ENCODE data around the gene ICA1. TPM values are rescaled to one million over a fixed set of nuclear protein-coding genes. Genes with fewer than 3 reads are reported as not detected.

The ICA1 gene
- total RNA-seq, 2 experiments from 2014 or later: 0.57 to 1.0 TPM

GRCh38 chr7:8136051-8136730, 125.8 kb downstream of the ICA1 start:
- POLR2A ChIA-PET: interaction anchor here (0.6 to 2.3 kb wide), 2 partner anchors 11 to 124 kb away, joined by 3 to 22 read pairs; no protein-coding TSS in a partner anchor

GRCh38 chr7:8135417-8135816, 126.5 kb downstream of the ICA1 start:
- H3K27me3 Mint-ChIP-seq: no peaks in the 10 kb centered on the region
- no peaks in the 10 kb centered on the region for H3K9me3 Mint-ChIP-seq (ENCODE audit: low read depth)
- no peak overlapping the region for H3K27ac Mint-ChIP-seq
- ATAC-seq (peak; percentile 50), DNase-seq (no peak)
- peaks cover 48% of the 10 kb centered on the region for H3K4me1 Mint-ChIP-seq
- intact Hi-C loops (cut with DNase I, micrococcal nuclease): loop anchor here (2.0 kb wide), 3 partner anchors 41 to 495 kb away; partner anchors contain the start of genes GLCCI1 (in 1 of the 2) and UMAD1 (in 1 of the 2)
- no peaks in the 10 kb centered on the region for H3K36me3 Mint-ChIP-seq (ENCODE audit: low read depth)
- POLR2A ChIA-PET: interaction anchor here (0.6 to 2.3 kb wide), 2 partner anchors 10 to 123 kb away, joined by 3 to 22 read pairs; no protein-coding TSS in a partner anchor
- CTCF ChIA-PET: interaction anchor here (0.8 kb wide), 1 partner anchor 978 kb away, joined by 3 read pairs; no protein-coding TSS in a partner anchor
- H3K4me3 Mint-ChIP-seq: no peak overlapping the region

More at GRCh38 chr7:8136051-8136730, 125.8 kb downstream of the ICA1 start:
- CTCF ChIA-PET: interaction anchor here (0.8 kb wide), 1 partner anchor 979 kb away, joined by 3 read pairs; no protein-coding TSS in a partner anchor
- no peak overlapping the region for H3K27ac Mint-ChIP-seq
- no peaks in the 10 kb centered on the region for H3K27me3 Mint-ChIP-seq
- ATAC-seq (no peak), DNase-seq (no peak)
- intact Hi-C loops (cut with DNase I, micrococcal nuclease): no loop called here
- H3K36me3 Mint-ChIP-seq (ENCODE audit: low read depth): no peaks in the 10 kb centered on the region
- H3K4me3 Mint-ChIP-seq: no peak overlapping the region
- peaks cover 44% of the 10 kb centered on the region for H3K4me1 Mint-ChIP-seq
- no peaks in the 10 kb centered on the region for H3K9me3 Mint-ChIP-seq (ENCODE audit: low read depth)

GRCh38 chr7:8134089-8134733, 127.8 kb downstream of the ICA1 start:
- intact Hi-C loops (cut with DNase I, micrococcal nuclease): loop anchor here (1.0 to 2.0 kb wide), 6 partner anchors 8 to 493 kb away; partner anchors contain the start of genes GLCCI1 (in 1 of the 2) and UMAD1 (in 1 of the 2)
- Mint-ChIP-seq H3K36me3 (ENCODE audit: low read depth) (no peaks in the 10 kb centered on the region), H3K4me1 (peaks cover 56% of the 10 kb centered on the region), H3K4me3 (peak overlapping the region; percentile 22), H3K9me3 (ENCODE audit: low read depth) (no peaks in the 10 kb centered on the region), H3K27me3 (no peaks in the 10 kb centered on the region), H3K27ac (peak overlapping the region; percentile 79)
- ATAC-seq (peak; percentile 84), DNase-seq (peak; percentile 60)
- ChIA-PET CTCF (interaction anchor here (0.5 to 1.4 kb wide), 7 partner anchors 9 to 494 kb away, joined by 3 to 4 read pairs (median 3); no protein-coding TSS in a partner anchor), POLR2A (interaction anchor here (0.7 to 2.3 kb wide), 4 partner anchors 9 to 494 kb away, joined by 3 to 22 read pairs (median 5); partner anchors contain the start of gene UMAD1)

- no peaks in the 10 kb centered on the region for H3K27me3 Mint-ChIP-seq
- H3K36me3 Mint-ChIP-seq (ENCODE audit: low read depth): no peaks in the 10 kb centered on the region
- POLR2A ChIA-PET: interaction anchor here (1.4 kb wide), 1 partner anchor 493 kb away, joined by 6 read pairs; the partner anchor contains the start of gene UMAD1
- CTCF ChIA-PET: interaction anchor here (0.8 to 1.4 kb wide), 4 partner anchors 8 to 93 kb away, joined by 3 to 4 read pairs (median 3); no protein-coding TSS in a partner anchor
- H3K4me1 Mint-ChIP-seq: peaks cover 64% of the 10 kb centered on the region
- no peaks in the 10 kb centered on the region for H3K9me3 Mint-ChIP-seq (ENCODE audit: low read depth)
- intact Hi-C loops (cut with DNase I, micrococcal nuclease): no loop called here
- no peak for ATAC-seq
- H3K27ac Mint-ChIP-seq: no peak overlapping the region
- H3K4me3 Mint-ChIP-seq: no peak overlapping the region
- DNase-seq: no peak
Measured at GRCh38 chr7:8133188-8133848, 128.6 kb downstream of the ICA1 start.

GRCh38 chr7:8131694-8132605, 130.0 kb downstream of the ICA1 start:
- POLR2A ChIA-PET: no interaction called here
- peak overlapping the region; percentile 21 for H3K4me3 Mint-ChIP-seq
- H3K27me3 Mint-ChIP-seq: peaks cover 2% of the 10 kb centered on the region
- CTCF ChIA-PET: interaction anchor here (1.0 kb wide), 1 partner anchor 158 kb away, joined by 3 read pairs; no protein-coding TSS in a partner anchor
- H3K36me3 Mint-ChIP-seq (ENCODE audit: low read depth): peaks cover 3% of the 10 kb centered on the region
- peaks cover 75% of the 10 kb centered on the region for H3K4me1 Mint-ChIP-seq
- H3K27ac Mint-ChIP-seq: peak overlapping the region; percentile 74
- DNase-seq: no peak
- peak; percentile 16 for ATAC-seq
- H3K9me3 Mint-ChIP-seq (ENCODE audit: low read depth): no peaks in the 10 kb centered on the region
- intact Hi-C loops (cut with DNase I, micrococcal nuclease): no loop called here

- ChIA-PET CTCF (no interaction called here), POLR2A (no interaction called here)
- no peak for ATAC-seq
- H3K27ac Mint-ChIP-seq: no peak overlapping the region
- intact Hi-C loops (cut with DNase I, micrococcal nuclease): no loop called here
- no peaks in the 10 kb centered on the region for H3K9me3 Mint-ChIP-seq (ENCODE audit: low read depth)
- H3K36me3 Mint-ChIP-seq (ENCODE audit: low read depth): peaks cover 3% of the 10 kb centered on the region
- H3K4me3 Mint-ChIP-seq: no peak overlapping the region
- DNase-seq: no peak
- H3K27me3 Mint-ChIP-seq: peaks cover 2% of the 10 kb centered on the region
- H3K4me1 Mint-ChIP-seq: peaks cover 88% of the 10 kb centered on the region
Measured at GRCh38 chr7:8130663-8131062, 131.3 kb downstream of the ICA1 start.

GRCh38 chr7:8129318-8129659, 132.7 kb downstream of the ICA1 start:
- peaks cover 3% of the 10 kb centered on the region for H3K36me3 Mint-ChIP-seq (ENCODE audit: low read depth)
- H3K9me3 Mint-ChIP-seq (ENCODE audit: low read depth): no peaks in the 10 kb centered on the region
- H3K4me3 Mint-ChIP-seq: no peak overlapping the region
- peaks cover 93% of the 10 kb centered on the region for H3K4me1 Mint-ChIP-seq
- H3K27ac Mint-ChIP-seq: no peak overlapping the region
- CTCF ChIA-PET: no interaction called here
- intact Hi-C loops (cut with DNase I, micrococcal nuclease): loop anchor here (5.0 to 10.0 kb wide), 3 partner anchors 357 to 944 kb away; partner anchors contain the start of genes C1GALT1 (in 2 of the 2) and MIOS (in 1 of the 2)
- no peak for ATAC-seq
- DNase-seq: no peak
- peaks cover 2% of the 10 kb centered on the region for H3K27me3 Mint-ChIP-seq
- POLR2A ChIA-PET: no interaction called here

- ATAC-seq: no peak
- Mint-ChIP-seq H3K9me3 (ENCODE audit: low read depth) (no peaks in the 10 kb centered on the region), H3K27ac (peak overlapping the region; percentile 45), H3K36me3 (ENCODE audit: low read depth) (peaks cover 3% of the 10 kb centered on the region), H3K4me1 (peaks cover 91% of the 10 kb centered on the region), H3K4me3 (no peak overlapping the region), H3K27me3 (peaks cover 2% of the 10 kb centered on the region)
- intact Hi-C loops (cut with DNase I, micrococcal nuclease): loop anchor here (5.0 to 10.0 kb wide), 3 partner anchors 356 to 944 kb away; partner anchors contain the start of genes C1GALT1 (in 2 of the 2) and MIOS (in 1 of the 2)
- POLR2A ChIA-PET: no interaction called here
- DNase-seq: no peak
- CTCF ChIA-PET: interaction anchor here (0.7 to 0.8 kb wide), 2 partner anchors 14 to 1880 kb away, joined by 3 read pairs; no protein-coding TSS in a partner anchor
Measured at GRCh38 chr7:8128449-8129317, 133.3 kb downstream of the ICA1 start.

- CTCF ChIA-PET: interaction anchor here (1.2 to 1.5 kb wide), 3 partner anchors 18 to 64 kb away, joined by 3 to 5 read pairs (median 4); no protein-coding TSS in a partner anchor
- H3K27me3 Mint-ChIP-seq: peaks cover 5% of the 10 kb centered on the region
- H3K36me3 Mint-ChIP-seq (ENCODE audit: low read depth): peaks cover 3% of the 10 kb centered on the region
- H3K4me1 Mint-ChIP-seq: peaks cover 81% of the 10 kb centered on the region
- ATAC-seq (no peak), DNase-seq (no peak)
- intact Hi-C loops (cut with DNase I, micrococcal nuclease): loop anchor here (1.0 to 10.0 kb wide), 10 partner anchors 8 to 942 kb away; partner anchors contain the start of genes C1GALT1 (in 2 of the 2), GLCCI1 (in 2 of the 2), UMAD1 (in 2 of the 2) and MIOS (in 1 of the 2)
- peak overlapping the region; percentile 95 for H3K27ac Mint-ChIP-seq
- POLR2A ChIA-PET: interaction anchor here (1.1 to 2.1 kb wide), 4 partner anchors 8 to 86 kb away, joined by 4 to 22 read pairs (median 6); no protein-coding TSS in a partner anchor
- no peaks in the 10 kb centered on the region for H3K9me3 Mint-ChIP-seq (ENCODE audit: low read depth)
- no peak overlapping the region for H3K4me3 Mint-ChIP-seq
Measured at GRCh38 chr7:8126601-8127167, 135.3 kb downstream of the ICA1 start.

Measured in activated CD4-positive, alpha-beta T cell treated with anti-CD3 and anti-CD28 coated beads for 36 hours (primary cell).